ENCODE results near the gene PEX5.
"Not testable (repeated sequence)": the region's sequence is repeated elsewhere in the genome, so short reads cannot be mapped to it uniquely, and the experiment has no call there.

The PEX5 gene

GRCh38 chr12:7242176-7243101 lies 53.0 kb downstream of the PEX5 start:
- TF ChIP-seq CTCF (IDR thresholded peaks at IDR 0.05) (no peak), ZFX (IDR thresholded peaks at IDR 0.05; ENCODE audit: borderline replicate concordance) (no peak)
- no peak overlapping the region for H3K27ac ChIP-seq

- H3K27ac ChIP-seq = not testable (repeated sequence)
Measured at GRCh38 chr12:7251328-7251996, 62.0 kb downstream of the PEX5 start.

GRCh38 chr12:7259060-7259459 lies 69.6 kb downstream of the PEX5 start:
- no peak overlapping the region for H3K27ac ChIP-seq
- no peak for TF ChIP-seq ZFX (IDR thresholded peaks at IDR 0.05; ENCODE audit: borderline replicate concordance)
- no peak for TF ChIP-seq CTCF (IDR thresholded peaks at IDR 0.05)
